Measurements from ENCODE around the gene PACRG. TPM values are rescaled to one million over a fixed set of nuclear protein-coding genes. Genes with fewer than 3 reads are reported as not detected.

Gene PACRG
- total RNA-seq, 1 experiment from 2014 or later, result 0.44 TPM

DNA sequence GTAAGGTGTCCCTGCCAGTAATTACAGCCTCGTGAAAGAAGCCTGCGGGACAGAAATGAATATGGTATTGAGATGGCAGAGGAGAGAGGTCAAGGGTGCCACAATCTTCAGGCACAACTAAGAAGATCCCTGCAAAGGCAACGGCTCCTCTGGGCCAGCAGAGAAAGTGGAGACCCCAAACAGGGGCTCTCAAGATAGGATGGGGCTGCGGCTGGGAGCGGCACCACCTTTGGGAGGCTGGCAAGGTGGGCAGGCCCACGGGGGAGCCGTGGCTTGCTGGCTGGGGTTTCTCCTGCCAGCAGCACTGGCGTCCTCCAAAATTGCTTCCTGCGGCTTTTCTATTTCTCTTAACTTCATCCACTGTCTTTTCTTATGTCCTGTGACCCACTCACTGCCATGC, 503.1 kb downstream of the PACRG start:
- ChIA-PET CTCF (no interaction called here), POLR2A (no interaction called here)
- Mint-ChIP-seq H3K4me3 (no peak overlapping the region), H3K9me3 (peaks cover 1% of the 10 kb centered on the region; the same call in 1 of the 2 replicates), H3K4me1 (peaks cover 5% of the 10 kb centered on the region), H3K27ac (no peak overlapping the region), H3K36me3 (no peaks in the 10 kb centered on the region), H3K27me3 (ENCODE audit: low read depth) (no peaks in the 10 kb centered on the region)
- no peak for ATAC-seq
- no peak for DNase-seq (ENCODE audit: low spot score)
- TF ChIP-seq TCF7 (CRISPR knock-in tag; IDR thresholded peaks at IDR 0.05; ENCODE audit: low read depth) (no peak), ZNF263 (CRISPR knock-in tag; IDR thresholded peaks at IDR 0.05; ENCODE audit: low read depth) (no peak)

DNA sequence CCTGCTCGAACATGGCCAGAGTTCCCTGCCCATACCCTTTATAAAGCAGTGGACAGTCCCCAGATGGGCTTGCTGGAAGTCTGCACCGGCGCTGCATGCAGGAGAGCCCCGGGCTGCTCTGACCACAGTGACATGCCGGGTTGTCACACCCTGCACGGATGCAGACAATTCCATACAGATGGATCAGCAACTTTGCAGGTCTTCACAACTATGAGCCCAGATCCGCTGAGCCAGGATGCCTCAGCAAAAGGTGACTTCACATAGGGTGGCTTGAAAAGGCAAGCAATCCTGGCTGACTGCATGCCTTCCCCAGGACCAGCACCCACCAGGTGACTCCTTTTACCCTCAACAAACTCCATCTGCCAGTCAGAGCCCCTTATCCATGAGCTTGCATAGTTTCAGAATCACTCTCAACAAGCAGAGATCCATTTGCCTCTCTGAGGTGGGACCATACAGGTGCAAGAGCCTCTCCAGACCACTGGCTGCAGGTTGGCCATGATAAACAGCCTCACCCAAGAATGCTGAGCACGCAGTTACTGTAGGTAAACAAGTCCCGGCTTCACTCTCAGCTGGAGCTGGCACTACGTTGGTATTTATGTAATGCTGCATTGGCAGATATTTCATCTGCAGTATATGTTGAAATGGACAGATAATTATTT, 503.7 kb downstream of the PACRG start:
- H3K4me1 Mint-ChIP-seq, result peaks cover 5% of the 10 kb centered on the region
- TF ChIP-seq, protein P1, sequence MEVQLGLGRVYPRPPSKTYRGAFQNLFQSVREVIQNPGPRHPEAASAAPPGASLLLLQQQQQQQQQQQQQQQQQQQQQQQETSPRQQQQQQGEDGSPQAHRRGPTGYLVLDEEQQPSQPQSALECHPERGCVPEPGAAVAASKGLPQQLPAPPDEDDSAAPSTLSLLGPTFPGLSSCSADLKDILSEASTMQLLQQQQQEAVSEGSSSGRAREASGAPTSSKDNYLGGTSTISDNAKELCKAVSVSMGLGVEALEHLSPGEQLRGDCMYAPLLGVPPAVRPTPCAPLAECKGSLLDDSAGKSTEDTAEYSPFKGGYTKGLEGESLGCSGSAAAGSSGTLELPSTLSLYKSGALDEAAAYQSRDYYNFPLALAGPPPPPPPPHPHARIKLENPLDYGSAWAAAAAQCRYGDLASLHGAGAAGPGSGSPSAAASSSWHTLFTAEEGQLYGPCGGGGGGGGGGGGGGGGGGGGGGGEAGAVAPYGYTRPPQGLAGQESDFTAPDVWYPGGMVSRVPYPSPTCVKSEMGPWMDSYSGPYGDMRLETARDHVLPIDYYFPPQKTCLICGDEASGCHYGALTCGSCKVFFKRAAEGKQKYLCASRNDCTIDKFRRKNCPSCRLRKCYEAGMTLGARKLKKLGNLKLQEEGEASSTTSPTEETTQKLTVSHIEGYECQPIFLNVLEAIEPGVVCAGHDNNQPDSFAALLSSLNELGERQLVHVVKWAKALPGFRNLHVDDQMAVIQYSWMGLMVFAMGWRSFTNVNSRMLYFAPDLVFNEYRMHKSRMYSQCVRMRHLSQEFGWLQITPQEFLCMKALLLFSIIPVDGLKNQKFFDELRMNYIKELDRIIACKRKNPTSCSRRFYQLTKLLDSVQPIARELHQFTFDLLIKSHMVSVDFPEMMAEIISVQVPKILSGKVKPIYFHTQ (CRISPR knock-in tag; IDR thresholded peaks at IDR 0.05), result no peak
- TF ChIP-seq NR2C2 (CRISPR knock-in tag; IDR thresholded peaks at IDR 0.05), result no peak
- no peak for TF ChIP-seq SOX15 (CRISPR knock-in tag; IDR thresholded peaks at IDR 0.05)
- TF ChIP-seq, protein P2, sequence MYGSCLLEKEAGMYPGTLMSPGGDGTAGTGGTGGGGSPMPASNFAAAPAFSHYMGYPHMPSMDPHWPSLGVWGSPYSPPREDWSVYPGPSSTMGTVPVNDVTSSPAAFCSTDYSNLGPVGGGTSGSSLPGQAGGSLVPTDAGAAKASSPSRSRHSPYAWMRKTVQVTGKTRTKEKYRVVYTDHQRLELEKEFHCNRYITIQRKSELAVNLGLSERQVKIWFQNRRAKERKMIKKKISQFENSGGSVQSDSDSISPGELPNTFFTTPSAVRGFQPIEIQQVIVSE (CRISPR knock-in tag; IDR thresholded peaks at IDR 0.05; ENCODE audit: borderline replicate concordance), result no peak
- no peak for TF ChIP-seq ZNF219 (CRISPR knock-in tag; IDR thresholded peaks at IDR 0.05; ENCODE audit: borderline replicate concordance)
- TF ChIP-seq MYBL2 (CRISPR knock-in tag; IDR thresholded peaks at IDR 0.05), result no peak
- TF ChIP-seq OVOL2 (CRISPR knock-in tag; IDR thresholded peaks at IDR 0.05; ENCODE audit: borderline replicate concordance), result no peak
- TF ChIP-seq, protein P3, sequence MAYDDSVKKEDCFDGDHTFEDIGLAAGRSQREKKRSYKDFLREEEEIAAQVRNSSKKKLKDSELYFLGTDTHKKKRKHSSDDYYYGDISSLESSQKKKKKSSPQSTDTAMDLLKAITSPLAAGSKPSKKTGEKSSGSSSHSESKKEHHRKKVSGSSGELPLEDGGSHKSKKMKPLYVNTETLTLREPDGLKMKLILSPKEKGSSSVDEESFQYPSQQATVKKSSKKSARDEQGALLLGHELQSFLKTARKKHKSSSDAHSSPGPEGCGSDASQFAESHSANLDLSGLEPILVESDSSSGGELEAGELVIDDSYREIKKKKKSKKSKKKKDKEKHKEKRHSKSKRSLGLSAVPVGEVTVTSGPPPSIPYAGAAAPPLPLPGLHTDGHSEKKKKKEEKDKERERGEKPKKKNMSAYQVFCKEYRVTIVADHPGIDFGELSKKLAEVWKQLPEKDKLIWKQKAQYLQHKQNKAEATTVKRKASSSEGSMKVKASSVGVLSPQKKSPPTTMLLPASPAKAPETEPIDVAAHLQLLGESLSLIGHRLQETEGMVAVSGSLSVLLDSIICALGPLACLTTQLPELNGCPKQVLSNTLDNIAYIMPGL (CRISPR knock-in tag; IDR thresholded peaks at IDR 0.05), result no peak
- TF ChIP-seq FOXK1 (CRISPR knock-in tag; IDR thresholded peaks at IDR 0.05), result no peak
- TF ChIP-seq TEAD1 (CRISPR knock-in tag; IDR thresholded peaks at IDR 0.05), result no peak
- TF ChIP-seq, protein P4, sequence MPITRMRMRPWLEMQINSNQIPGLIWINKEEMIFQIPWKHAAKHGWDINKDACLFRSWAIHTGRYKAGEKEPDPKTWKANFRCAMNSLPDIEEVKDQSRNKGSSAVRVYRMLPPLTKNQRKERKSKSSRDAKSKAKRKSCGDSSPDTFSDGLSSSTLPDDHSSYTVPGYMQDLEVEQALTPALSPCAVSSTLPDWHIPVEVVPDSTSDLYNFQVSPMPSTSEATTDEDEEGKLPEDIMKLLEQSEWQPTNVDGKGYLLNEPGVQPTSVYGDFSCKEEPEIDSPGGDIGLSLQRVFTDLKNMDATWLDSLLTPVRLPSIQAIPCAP (CRISPR knock-in tag; IDR thresholded peaks at IDR 0.05), result no peak
- TF ChIP-seq FOXP1 (CRISPR knock-in tag; IDR thresholded peaks at IDR 0.05; ENCODE audit: borderline replicate concordance), result no peak
- TF ChIP-seq, protein P5, sequence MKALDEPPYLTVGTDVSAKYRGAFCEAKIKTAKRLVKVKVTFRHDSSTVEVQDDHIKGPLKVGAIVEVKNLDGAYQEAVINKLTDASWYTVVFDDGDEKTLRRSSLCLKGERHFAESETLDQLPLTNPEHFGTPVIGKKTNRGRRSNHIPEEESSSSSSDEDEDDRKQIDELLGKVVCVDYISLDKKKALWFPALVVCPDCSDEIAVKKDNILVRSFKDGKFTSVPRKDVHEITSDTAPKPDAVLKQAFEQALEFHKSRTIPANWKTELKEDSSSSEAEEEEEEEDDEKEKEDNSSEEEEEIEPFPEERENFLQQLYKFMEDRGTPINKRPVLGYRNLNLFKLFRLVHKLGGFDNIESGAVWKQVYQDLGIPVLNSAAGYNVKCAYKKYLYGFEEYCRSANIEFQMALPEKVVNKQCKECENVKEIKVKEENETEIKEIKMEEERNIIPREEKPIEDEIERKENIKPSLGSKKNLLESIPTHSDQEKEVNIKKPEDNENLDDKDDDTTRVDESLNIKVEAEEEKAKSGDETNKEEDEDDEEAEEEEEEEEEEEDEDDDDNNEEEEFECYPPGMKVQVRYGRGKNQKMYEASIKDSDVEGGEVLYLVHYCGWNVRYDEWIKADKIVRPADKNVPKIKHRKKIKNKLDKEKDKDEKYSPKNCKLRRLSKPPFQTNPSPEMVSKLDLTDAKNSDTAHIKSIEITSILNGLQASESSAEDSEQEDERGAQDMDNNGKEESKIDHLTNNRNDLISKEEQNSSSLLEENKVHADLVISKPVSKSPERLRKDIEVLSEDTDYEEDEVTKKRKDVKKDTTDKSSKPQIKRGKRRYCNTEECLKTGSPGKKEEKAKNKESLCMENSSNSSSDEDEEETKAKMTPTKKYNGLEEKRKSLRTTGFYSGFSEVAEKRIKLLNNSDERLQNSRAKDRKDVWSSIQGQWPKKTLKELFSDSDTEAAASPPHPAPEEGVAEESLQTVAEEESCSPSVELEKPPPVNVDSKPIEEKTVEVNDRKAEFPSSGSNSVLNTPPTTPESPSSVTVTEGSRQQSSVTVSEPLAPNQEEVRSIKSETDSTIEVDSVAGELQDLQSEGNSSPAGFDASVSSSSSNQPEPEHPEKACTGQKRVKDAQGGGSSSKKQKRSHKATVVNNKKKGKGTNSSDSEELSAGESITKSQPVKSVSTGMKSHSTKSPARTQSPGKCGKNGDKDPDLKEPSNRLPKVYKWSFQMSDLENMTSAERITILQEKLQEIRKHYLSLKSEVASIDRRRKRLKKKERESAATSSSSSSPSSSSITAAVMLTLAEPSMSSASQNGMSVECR (CRISPR knock-in tag; IDR thresholded peaks at IDR 0.05; ENCODE audit: borderline replicate concordance), result no peak
- no peak for TF ChIP-seq ZNF396 (CRISPR knock-in tag; IDR thresholded peaks at IDR 0.05; ENCODE audit: borderline replicate concordance)
- no peak for TF ChIP-seq JUN (CRISPR knock-in tag; IDR thresholded peaks at IDR 0.05)
- TF ChIP-seq, protein P6, sequence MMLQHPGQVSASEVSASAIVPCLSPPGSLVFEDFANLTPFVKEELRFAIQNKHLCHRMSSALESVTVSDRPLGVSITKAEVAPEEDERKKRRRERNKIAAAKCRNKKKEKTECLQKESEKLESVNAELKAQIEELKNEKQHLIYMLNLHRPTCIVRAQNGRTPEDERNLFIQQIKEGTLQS (CRISPR knock-in tag; conservative IDR thresholded peaks at IDR 0.05), result no peak
- TF ChIP-seq ZNF416 (CRISPR knock-in tag; IDR thresholded peaks at IDR 0.05), result no peak
- TF ChIP-seq, protein P7, sequence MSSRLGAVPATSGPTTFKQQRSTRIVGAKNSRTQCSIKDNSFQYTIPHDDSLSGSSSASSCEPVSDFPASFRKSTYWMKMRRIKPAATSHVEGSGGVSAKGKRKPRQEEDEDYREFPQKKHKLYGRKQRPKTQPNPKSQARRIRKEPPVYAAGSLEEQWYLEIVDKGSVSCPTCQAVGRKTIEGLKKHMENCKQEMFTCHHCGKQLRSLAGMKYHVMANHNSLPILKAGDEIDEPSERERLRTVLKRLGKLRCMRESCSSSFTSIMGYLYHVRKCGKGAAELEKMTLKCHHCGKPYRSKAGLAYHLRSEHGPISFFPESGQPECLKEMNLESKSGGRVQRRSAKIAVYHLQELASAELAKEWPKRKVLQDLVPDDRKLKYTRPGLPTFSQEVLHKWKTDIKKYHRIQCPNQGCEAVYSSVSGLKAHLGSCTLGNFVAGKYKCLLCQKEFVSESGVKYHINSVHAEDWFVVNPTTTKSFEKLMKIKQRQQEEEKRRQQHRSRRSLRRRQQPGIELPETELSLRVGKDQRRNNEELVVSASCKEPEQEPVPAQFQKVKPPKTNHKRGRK (CRISPR knock-in tag; IDR thresholded peaks at IDR 0.05; ENCODE audit: borderline replicate concordance), result no peak
- no peak for TF ChIP-seq ZNF263 (CRISPR knock-in tag; IDR thresholded peaks at IDR 0.05; ENCODE audit: low read depth)
- no peak for TF ChIP-seq CREM (CRISPR knock-in tag; IDR thresholded peaks at IDR 0.05)
- no peaks in the 10 kb centered on the region for H3K36me3 Mint-ChIP-seq
- no peaks in the 10 kb centered on the region for H3K27me3 Mint-ChIP-seq (ENCODE audit: low read depth)
- DNase-seq (ENCODE audit: low spot score) (no peak), ATAC-seq (no peak)
- ChIA-PET CTCF (no interaction called here), POLR2A (interaction anchor here (0.6 kb wide), 1 partner anchor 25 kb away, joined by 3 read pairs; no protein-coding TSS in a partner anchor)
- no peak overlapping the region for H3K27ac Mint-ChIP-seq
- H3K9me3 Mint-ChIP-seq, result no peaks in the 10 kb centered on the region
- H3K4me3 Mint-ChIP-seq, result no peak overlapping the region
